Stomach (tissue), 4 donors: Measurements from ENCODE around the gene SYT15.

Experiments
- CTCF ChIP-seq, 7 experiments: fragments of 450-650 bp in 4 of 7; fragments of 200-600 bp in 3 of 7; sonication (generic) in 3 of 7; IDR thresholded peaks; one replicate each; pipeline ENCODE4 v1.5.1; 2016 to 2019; ENCODE audit warnings: antibody characterized with exemption in 7 of 7, control low read depth in 2 of 7, mild to moderate bottlenecking in 1 of 7
- EP300 ChIP-seq: sonication (generic); formaldehyde crosslinking; IDR thresholded peaks from one replicate; pipeline ENCODE4 v1.6.1; 2017; ENCODE audit warnings: antibody characterized with exemption
- POLR2A ChIP-seq, 4 donors: fragments of 450-650 bp; IDR thresholded peaks; one replicate each; pipeline ENCODE4 v1.6.1; 2016; ENCODE audit warnings: antibody characterized with exemption in 4 of 4, control low read depth in 2 of 4, mild to moderate bottlenecking in 1 of 4, moderate library complexity in 1 of 4

DNA sequence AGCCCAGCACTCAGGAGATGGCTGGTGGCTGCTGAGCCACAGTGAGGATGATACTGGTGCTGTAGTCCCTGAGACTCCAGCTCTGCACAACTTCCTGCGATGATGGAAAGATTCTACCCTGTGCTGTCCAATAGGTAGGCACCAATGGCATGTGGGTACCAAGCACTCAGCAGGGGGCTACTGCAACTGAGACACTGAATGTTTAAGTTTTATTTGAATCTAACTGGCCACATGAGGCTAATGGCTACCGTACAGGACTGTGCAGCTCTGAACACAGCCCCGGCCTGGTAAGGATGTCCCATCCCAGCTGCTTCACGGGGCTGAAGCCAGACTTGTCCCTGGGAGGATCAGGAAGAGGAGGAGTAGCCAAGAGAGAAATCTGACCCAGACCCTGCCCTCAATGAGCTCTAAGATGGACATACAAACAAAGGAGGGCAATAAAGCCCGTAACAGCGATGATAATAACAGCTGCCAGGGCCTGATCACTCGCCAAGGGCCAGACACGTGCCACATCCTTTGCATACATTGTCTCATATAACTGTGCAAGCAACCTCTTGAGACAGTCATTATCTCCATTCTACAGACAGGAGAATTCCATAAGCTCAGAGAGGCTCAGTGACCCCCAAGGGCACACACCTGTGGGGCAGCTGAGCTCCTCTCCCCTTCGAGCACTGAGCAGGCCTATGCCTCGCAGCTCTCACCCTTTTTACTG lies 26.2 kb upstream of the SYT15 start:
- TF ChIP-seq EP300 (no peak), CTCF (IDR thresholded peaks at IDR 0.05) (no peak), POLR2A (IDR thresholded peaks at IDR 0.05) (no peak)
